Measurements from ENCODE around the gene STAC2. TPM values are rescaled to one million over a fixed set of nuclear protein-coding genes. Genes with fewer than 3 reads are reported as not detected.

STAC2 gene
- total RNA-seq, 1 donor from 2014 or later = not detected

DNA sequence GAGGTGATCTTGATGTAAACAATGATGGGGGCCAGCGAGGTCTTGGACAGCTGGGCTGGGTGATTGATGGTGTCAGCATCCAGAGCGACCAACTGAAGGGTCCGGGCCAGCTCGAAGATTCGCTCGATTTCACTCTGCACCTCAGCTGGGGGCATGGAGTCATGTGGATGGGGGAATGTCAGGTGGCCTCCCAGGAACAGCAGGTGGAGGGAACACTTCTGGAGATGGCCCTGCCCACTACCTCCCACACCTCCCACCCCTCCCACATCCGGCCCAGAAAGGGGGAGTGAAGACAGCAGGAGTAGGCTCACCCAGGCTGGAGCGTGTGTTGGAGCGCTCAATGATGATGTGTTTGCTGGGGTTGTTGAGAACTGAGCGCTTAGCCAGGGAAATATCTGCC is 42.0 kb downstream of the STAC2 start:
- TF ChIP-seq, protein P1, sequence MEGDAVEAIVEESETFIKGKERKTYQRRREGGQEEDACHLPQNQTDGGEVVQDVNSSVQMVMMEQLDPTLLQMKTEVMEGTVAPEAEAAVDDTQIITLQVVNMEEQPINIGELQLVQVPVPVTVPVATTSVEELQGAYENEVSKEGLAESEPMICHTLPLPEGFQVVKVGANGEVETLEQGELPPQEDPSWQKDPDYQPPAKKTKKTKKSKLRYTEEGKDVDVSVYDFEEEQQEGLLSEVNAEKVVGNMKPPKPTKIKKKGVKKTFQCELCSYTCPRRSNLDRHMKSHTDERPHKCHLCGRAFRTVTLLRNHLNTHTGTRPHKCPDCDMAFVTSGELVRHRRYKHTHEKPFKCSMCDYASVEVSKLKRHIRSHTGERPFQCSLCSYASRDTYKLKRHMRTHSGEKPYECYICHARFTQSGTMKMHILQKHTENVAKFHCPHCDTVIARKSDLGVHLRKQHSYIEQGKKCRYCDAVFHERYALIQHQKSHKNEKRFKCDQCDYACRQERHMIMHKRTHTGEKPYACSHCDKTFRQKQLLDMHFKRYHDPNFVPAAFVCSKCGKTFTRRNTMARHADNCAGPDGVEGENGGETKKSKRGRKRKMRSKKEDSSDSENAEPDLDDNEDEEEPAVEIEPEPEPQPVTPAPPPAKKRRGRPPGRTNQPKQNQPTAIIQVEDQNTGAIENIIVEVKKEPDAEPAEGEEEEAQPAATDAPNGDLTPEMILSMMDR (IDR thresholded peaks at IDR 0.05; ENCODE audit: insufficient read depth, low read length, poor library complexity, severe bottlenecking) = no peak
- Histone ChIP-seq H3K27me3 (ENCODE audit: control insufficient read depth, insufficient read depth, low read length) (no peaks in the 10 kb centered on the region), H3K36me3 (ENCODE audit: control insufficient read depth, insufficient read depth, low read length) (peaks cover 2% of the 10 kb centered on the region), H3K4me3 (ENCODE audit: low read depth, low read length) (no peak overlapping the region)
- no peak for DNase-seq (ENCODE audit: low read depth)

DNA sequence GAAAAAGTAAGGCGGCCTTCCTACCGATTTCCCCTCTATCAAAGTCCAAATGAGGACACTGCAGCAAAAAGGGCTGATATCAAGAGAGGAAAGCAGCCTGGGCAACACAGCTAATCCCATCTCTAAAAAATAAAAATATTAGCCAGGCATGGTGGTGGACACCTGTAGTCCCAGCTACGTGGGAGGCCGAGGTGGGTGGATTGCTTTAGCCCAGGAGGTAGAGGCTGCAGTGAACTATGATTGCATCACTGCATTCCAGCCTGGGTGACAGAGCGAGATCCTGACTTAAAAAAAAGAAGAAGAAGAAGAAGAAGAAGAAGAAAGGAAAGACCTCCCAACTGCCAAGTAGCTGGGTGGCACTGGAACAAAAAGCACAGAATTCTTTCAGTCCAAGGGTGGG is 42.7 kb downstream of the STAC2 start:
- TF ChIP-seq, protein P1 (IDR thresholded peaks at IDR 0.05; ENCODE audit: insufficient read depth, low read length, poor library complexity, severe bottlenecking) = no peak
- H3K27me3 ChIP-seq (ENCODE audit: control insufficient read depth, insufficient read depth, low read length) = no peaks in the 10 kb centered on the region
- H3K36me3 ChIP-seq (ENCODE audit: control insufficient read depth, insufficient read depth, low read length) = peaks cover 2% of the 10 kb centered on the region
- no peak for DNase-seq (ENCODE audit: low read depth)
- no peak overlapping the region for H3K4me3 ChIP-seq (ENCODE audit: low read depth, low read length)

DNA sequence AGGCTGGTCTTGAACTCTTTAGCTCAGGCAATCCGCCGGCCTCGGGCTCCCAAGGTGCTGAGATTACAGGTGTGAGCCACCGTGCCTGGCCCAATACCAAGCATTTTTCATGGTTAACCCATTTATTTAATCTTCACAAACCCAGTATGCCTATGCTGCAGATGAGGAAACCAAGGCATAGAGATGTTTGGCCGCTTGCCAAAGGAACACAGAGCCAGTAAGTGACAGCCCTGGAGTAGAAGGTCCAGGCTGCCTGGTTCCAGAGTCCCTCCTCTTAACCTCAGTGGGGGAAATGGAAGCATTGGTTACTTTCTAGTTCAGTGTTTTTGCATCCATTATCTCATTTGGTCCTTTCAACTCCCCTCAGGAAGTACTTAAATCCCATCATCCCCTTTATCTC is 44.4 kb downstream of the STAC2 start:
- H3K36me3 ChIP-seq (ENCODE audit: control insufficient read depth, insufficient read depth, low read length) = peaks cover 2% of the 10 kb centered on the region
- TF ChIP-seq, protein P1 (IDR thresholded peaks at IDR 0.05; ENCODE audit: insufficient read depth, low read length, poor library complexity, severe bottlenecking) = no peak
- no peak for DNase-seq (ENCODE audit: low read depth)
- H3K27me3 ChIP-seq (ENCODE audit: control insufficient read depth, insufficient read depth, low read length) = no peaks in the 10 kb centered on the region
- H3K4me3 ChIP-seq (ENCODE audit: low read depth, low read length) = no peak overlapping the region

DNA sequence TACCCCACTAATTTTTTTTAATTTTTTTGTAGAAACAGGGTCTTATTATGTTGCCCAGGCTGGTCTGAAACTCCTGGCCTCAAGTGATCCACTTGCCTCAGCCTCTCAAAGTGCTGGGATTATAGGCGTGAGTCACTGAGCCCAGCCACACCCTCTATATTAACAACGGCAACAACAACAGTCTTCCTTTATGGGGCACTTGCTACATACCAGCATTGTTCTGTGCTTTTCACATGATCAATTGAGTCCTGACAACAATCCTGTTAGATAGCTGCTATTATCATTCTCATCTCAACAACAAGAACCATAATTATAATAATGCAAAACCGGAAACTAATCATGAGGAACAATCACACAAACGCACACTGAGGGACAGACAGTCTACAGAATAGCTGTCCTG is 47.2 kb downstream of the STAC2 start:
- DNase-seq (ENCODE audit: low read depth) = no peak
- H3K4me3 ChIP-seq (ENCODE audit: low read depth, low read length) = no peak overlapping the region
- no peaks in the 10 kb centered on the region for H3K27me3 ChIP-seq (ENCODE audit: control insufficient read depth, insufficient read depth, low read length)
- peaks cover 2% of the 10 kb centered on the region for H3K36me3 ChIP-seq (ENCODE audit: control insufficient read depth, insufficient read depth, low read length)
- TF ChIP-seq, protein P1 (IDR thresholded peaks at IDR 0.05; ENCODE audit: insufficient read depth, low read length, poor library complexity, severe bottlenecking) = no peak

DNA sequence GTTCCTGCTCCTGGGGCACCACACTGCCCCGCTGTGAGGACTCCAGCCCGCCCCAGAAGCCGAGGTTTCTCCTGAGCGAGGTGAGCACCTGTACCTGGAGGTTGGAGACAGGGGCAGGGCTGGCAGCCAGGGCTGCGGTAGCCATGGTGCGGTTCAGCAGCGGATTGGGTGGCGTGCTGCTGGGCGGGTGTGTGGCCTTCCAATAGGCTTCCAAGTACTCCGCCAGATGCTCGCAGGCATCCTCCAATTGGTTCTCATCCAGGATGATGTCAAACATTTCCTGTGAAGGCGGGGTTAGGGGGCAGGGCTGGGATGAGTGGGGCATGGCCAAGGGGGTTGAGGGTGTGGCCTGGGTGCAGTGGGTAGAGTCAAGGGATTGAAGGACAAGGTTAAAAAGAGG is 48.5 kb downstream of the STAC2 start:
- H3K27me3 ChIP-seq (ENCODE audit: control insufficient read depth, insufficient read depth, low read length) = no peaks in the 10 kb centered on the region
- H3K4me3 ChIP-seq (ENCODE audit: low read depth, low read length) = no peak overlapping the region
- TF ChIP-seq, protein P1 (IDR thresholded peaks at IDR 0.05; ENCODE audit: insufficient read depth, low read length, poor library complexity, severe bottlenecking) = no peak
- no peak for DNase-seq (ENCODE audit: low read depth)
- peaks cover 2% of the 10 kb centered on the region for H3K36me3 ChIP-seq (ENCODE audit: control insufficient read depth, insufficient read depth, low read length)

DNA sequence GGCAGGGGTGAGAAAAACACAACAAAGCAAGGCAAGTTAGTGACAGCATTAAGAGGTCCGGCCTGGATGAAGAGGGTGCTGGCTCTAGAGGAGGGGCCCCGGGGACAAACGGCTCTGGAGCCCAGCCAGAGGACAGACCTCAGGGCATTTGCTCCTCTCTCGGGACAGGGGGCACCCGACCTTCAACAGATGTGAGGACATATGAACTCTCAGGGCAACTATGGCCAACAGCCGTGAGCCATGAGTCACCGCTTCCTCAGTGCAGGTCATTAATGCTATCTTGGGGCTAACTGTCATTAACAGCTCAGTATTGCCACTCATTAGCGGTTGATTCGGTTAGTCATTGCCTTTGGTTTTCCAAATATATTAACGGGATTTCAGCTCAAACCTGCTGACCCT is 50.1 kb downstream of the STAC2 start:
- DNase-seq (ENCODE audit: low read depth) = no peak
- H3K4me3 ChIP-seq (ENCODE audit: low read depth, low read length) = no peak overlapping the region
- TF ChIP-seq, protein P1 (IDR thresholded peaks at IDR 0.05; ENCODE audit: insufficient read depth, low read length, poor library complexity, severe bottlenecking) = no peak
- peaks cover 2% of the 10 kb centered on the region for H3K36me3 ChIP-seq (ENCODE audit: control insufficient read depth, insufficient read depth, low read length)
- no peaks in the 10 kb centered on the region for H3K27me3 ChIP-seq (ENCODE audit: control insufficient read depth, insufficient read depth, low read length)
